HFFc6 (cell line): Measurements from ENCODE around the gene ATP9B. TPM values are rescaled to one million over a fixed set of nuclear protein-coding genes. Genes with fewer than 3 reads are reported as not detected.
"Not testable (repeated sequence)": the region's sequence is repeated elsewhere in the genome, so short reads cannot be mapped to it uniquely, and the experiment has no call there.

Experiments used
- DNase-seq: peaks from one replicate; pipeline ENCODE4 v3.0.0-alpha.2; 2018
- H3K27ac Mint-ChIP-seq: 2 replicates; pipeline ENCODE4 v1.8.0; 2020; ENCODE audit warnings: mild to moderate bottlenecking, mixed read lengths
- H3K27me3 Mint-ChIP-seq: 2 replicates; pipeline ENCODE4 v1.8.0; 2021; ENCODE audit warnings: mild to moderate bottlenecking, moderate library complexity, mixed read lengths; ENCODE audit not compliant: insufficient read depth
- H3K36me3 Mint-ChIP-seq: 2 replicates; pipeline ENCODE4 v1.8.0; 2021; ENCODE audit warnings: low read depth, mixed read lengths
- H3K4me1 Mint-ChIP-seq: 2 replicates; pipeline ENCODE4 v1.8.0; 2020; ENCODE audit warnings: low read depth, mixed read lengths
- H3K4me3 Mint-ChIP-seq: 2 replicates; pipeline ENCODE4 v1.8.0; 2020; ENCODE audit warnings: mild to moderate bottlenecking, moderate library complexity, mixed read lengths
- H3K9me3 Mint-ChIP-seq: 2 replicates; pipeline ENCODE4 v1.8.0; 2020; ENCODE audit warnings: mild to moderate bottlenecking, mixed read lengths
- total RNA-seq, 6 experiments: library from RNA; stranded (reverse); fragmentation: NEBNext Ultra II Directional; extraction: Animal tissue kit (Norgen Biotek cat#: 25700); gene quantifications; 2 replicates in 1 of 6; 3 replicates in 5 of 6; pipeline ENCODE4 v1.2.3, GENCODE V29; 2021
- TF ChIP-seq, protein P1 (sequence below): fragments of 200-600 bp; sonication (generic); IDR thresholded peaks from 2 replicates; pipeline ENCODE4 v1.5.0; 2021; ENCODE audit warnings: antibody characterized with exemption, mild to moderate bottlenecking

Gene ATP9B
- total RNA-seq, 6 experiments from 2014 or later: 9.0 to 11.2 (median 10.5) TPM

GRCh38 chr18:79257480-79257879, 188.3 kb downstream of the ATP9B start:
- H3K27ac Mint-ChIP-seq: no peak overlapping the region
- no peak for DNase-seq
- H3K4me1 Mint-ChIP-seq: no peaks in the 10 kb centered on the region; the same call in 1 of the 2 replicates
- H3K36me3 Mint-ChIP-seq: no peaks in the 10 kb centered on the region
- H3K27me3 Mint-ChIP-seq: no peaks in the 10 kb centered on the region
- no peaks in the 10 kb centered on the region for H3K9me3 Mint-ChIP-seq
- TF ChIP-seq, protein P1, sequence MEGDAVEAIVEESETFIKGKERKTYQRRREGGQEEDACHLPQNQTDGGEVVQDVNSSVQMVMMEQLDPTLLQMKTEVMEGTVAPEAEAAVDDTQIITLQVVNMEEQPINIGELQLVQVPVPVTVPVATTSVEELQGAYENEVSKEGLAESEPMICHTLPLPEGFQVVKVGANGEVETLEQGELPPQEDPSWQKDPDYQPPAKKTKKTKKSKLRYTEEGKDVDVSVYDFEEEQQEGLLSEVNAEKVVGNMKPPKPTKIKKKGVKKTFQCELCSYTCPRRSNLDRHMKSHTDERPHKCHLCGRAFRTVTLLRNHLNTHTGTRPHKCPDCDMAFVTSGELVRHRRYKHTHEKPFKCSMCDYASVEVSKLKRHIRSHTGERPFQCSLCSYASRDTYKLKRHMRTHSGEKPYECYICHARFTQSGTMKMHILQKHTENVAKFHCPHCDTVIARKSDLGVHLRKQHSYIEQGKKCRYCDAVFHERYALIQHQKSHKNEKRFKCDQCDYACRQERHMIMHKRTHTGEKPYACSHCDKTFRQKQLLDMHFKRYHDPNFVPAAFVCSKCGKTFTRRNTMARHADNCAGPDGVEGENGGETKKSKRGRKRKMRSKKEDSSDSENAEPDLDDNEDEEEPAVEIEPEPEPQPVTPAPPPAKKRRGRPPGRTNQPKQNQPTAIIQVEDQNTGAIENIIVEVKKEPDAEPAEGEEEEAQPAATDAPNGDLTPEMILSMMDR: no peak
- no peak overlapping the region for H3K4me3 Mint-ChIP-seq

DNA sequence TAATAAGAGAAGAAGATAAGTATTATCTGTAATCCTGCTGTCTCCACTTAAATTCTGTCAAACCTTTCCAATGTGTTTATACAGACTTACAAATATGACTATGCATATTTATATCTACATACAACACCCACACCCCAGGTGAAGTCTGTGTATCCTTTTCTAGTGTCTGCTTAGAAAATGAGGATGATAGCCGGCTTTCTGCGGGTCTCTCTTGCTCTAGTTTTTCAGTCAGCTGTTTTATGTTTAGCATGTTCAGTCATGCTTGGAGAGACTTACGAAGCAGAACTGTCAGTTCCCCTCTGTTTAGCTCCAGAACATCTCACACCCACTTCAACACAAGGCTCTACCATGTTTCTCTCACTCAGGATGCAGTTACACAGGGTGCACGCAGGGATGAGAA, 189.3 kb downstream of the ATP9B start:
- no peaks in the 10 kb centered on the region; the same call in 1 of the 2 replicates for H3K4me1 Mint-ChIP-seq
- H3K27ac Mint-ChIP-seq: no peak overlapping the region

DNA sequence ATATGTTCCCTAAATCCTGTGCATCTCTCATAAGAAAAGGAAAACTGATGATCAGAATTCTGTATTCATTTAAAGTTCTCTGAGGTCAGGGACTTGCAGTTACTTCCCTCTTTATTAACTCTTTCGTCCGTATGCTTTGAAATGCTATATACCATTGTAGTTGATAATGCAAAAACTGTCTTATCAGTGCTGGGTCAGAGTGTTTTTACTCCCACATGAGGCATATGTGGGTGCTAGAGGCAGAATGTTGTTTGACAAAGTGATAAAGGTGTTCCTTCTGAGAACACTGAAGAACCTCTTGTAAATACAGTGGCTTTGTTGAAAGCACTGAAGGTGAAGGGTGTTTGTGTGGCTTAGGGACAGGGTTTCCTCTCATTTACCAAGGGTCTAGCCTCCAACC, 190.0 kb downstream of the ATP9B start:
- TF ChIP-seq, protein P1: no peak
- Mint-ChIP-seq H3K4me1 (no peaks in the 10 kb centered on the region; the same call in 1 of the 2 replicates), H3K27me3 (no peaks in the 10 kb centered on the region), H3K27ac (no peak overlapping the region), H3K36me3 (no peaks in the 10 kb centered on the region), H3K9me3 (no peaks in the 10 kb centered on the region), H3K4me3 (no peak overlapping the region)
- DNase-seq: no peak

More for the DNA sequence above, 189.3 kb downstream of the ATP9B start:
- H3K9me3 Mint-ChIP-seq: no peaks in the 10 kb centered on the region
- no peak for DNase-seq
- no peaks in the 10 kb centered on the region for H3K36me3 Mint-ChIP-seq
- H3K27me3 Mint-ChIP-seq: no peaks in the 10 kb centered on the region
- no peak overlapping the region for H3K4me3 Mint-ChIP-seq
- TF ChIP-seq, protein P1: no peak

DNA sequence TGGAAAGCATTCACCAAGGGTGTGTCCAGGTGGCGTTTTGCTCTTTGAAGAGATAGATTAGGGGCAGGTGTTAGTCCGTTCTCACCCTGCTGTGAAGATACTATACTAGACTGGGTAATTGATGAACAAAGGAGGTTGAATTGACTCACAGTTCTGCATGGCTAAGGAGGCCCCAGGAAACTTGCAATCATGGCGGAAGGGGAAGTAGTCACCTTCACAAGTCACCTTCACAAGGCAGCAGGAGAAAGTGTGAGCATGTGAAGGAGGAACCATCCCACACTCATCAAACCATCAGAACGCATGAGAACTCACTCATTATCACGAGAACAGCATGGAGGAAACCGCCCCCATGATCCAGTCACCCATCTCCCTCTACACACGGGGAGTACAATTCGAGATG, 190.8 kb downstream of the ATP9B start:
- peaks cover 3% of the 10 kb centered on the region for H3K36me3 Mint-ChIP-seq
- DNase-seq: no peak
- peaks cover 2% of the 10 kb centered on the region; the same call in 1 of the 2 replicates for H3K9me3 Mint-ChIP-seq
- H3K27me3 Mint-ChIP-seq: peaks cover 1% of the 10 kb centered on the region; the same call in 1 of the 2 replicates
- no peak overlapping the region for H3K27ac Mint-ChIP-seq
- H3K4me1 Mint-ChIP-seq: no peaks in the 10 kb centered on the region; the same call in 1 of the 2 replicates
- TF ChIP-seq, protein P1: no peak
- H3K4me3 Mint-ChIP-seq: no peak overlapping the region

DNA sequence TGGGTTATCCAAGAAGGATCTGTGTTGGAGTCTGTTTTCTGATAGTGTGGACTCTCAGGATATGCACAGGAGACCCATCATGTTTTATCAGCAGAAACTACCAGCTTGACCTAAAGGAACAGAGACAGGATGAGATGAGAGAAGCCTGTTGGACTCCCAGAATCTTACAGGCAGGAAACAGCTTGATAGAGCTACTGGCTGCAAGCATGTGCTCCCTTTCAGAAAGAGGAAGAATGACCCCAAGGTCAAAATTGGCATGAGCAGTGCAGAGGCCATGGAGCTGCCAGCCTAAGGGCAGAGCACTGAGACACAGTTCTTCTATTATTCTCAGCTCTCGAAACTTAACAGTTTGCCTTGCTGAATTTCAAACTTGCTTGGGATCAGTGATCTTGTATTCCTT, 191.3 kb downstream of the ATP9B start:
- H3K27me3 Mint-ChIP-seq: peaks cover 2% of the 10 kb centered on the region; the same call in 1 of the 2 replicates
- TF ChIP-seq, protein P1: no peak

DNA sequence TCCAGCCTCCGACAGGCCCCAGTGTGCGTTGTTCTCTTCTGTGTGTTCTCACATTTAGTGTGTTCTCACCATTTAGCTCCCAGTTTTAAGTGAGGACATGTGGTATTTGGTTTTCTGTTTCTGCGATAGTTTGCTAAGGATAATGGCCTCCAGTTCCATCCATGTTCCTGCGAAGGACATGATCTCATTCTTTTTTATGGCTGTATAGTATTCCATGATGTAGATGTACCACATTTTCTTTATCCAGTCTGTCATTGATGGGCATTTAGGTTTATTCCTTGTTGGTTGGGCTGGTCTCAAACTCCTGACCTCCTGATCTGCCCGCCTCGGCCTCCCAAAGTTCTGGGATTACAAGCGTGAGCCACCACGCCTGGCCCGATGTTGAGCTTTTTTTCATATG, 195.9 kb downstream of the ATP9B start:
- H3K4me1 Mint-ChIP-seq, H3K27me3 Mint-ChIP-seq, H3K36me3 Mint-ChIP-seq, H3K4me3 Mint-ChIP-seq, H3K27ac Mint-ChIP-seq, DNase-seq, H3K9me3 Mint-ChIP-seq: not testable (repeated sequence)

More for the DNA sequence above, 191.3 kb downstream of the ATP9B start:
- peaks cover 8% of the 10 kb centered on the region for H3K36me3 Mint-ChIP-seq
- no peak overlapping the region for H3K27ac Mint-ChIP-seq
- no peak overlapping the region for H3K4me3 Mint-ChIP-seq
- DNase-seq: no peak
- no peaks in the 10 kb centered on the region; the same call in 1 of the 2 replicates for H3K4me1 Mint-ChIP-seq
- peaks cover 4% of the 10 kb centered on the region; the same call in 1 of the 2 replicates for H3K9me3 Mint-ChIP-seq

- not testable (repeated sequence) for H3K9me3 Mint-ChIP-seq
Observed at GRCh38 chr18:79271812-79272211, 202.6 kb downstream of the ATP9B start.

More at GRCh38 chr18:79271812-79272211, 202.6 kb downstream of the ATP9B start:
- not testable (repeated sequence) for H3K27me3 Mint-ChIP-seq, H3K27ac Mint-ChIP-seq, H3K4me3 Mint-ChIP-seq, DNase-seq
- Mint-ChIP-seq H3K36me3 (peaks cover 14% of the 10 kb centered on the region; the same call in 1 of the 2 replicates), H3K4me1 (peaks cover 13% of the 10 kb centered on the region)
